ENCODE data around the gene REEP3.

- TF ChIP-seq GATA2 (IDR thresholded peaks at IDR 0.05; ENCODE audit: low read depth, low read length) (no peak), GATA3 (IDR thresholded peaks at IDR 0.05; ENCODE audit: low read depth, low read length) (no peak)
Measured at GRCh38 chr10:63515002-63515763, 6.0 kb upstream of the REEP3 start.

Data from SH-SY5Y (cell line).